Neural progenitor cell (in vitro differentiated cells): Measurements from ENCODE around the gene STK10.

Experiments
- EZH2phosphoT487 ChIP-seq: fragments of 200-600 bp; sonication (generic); IDR thresholded peaks from 2 replicates; pipeline ENCODE4 v1.6.1; 2017; ENCODE audit warnings: antibody characterized with exemption
- TF ChIP-seq, protein P1 (sequence below): fragments of 200-600 bp; sonication (generic); IDR thresholded peaks from 2 replicates; pipeline ENCODE4 v1.5.1; 2017; ENCODE audit warnings: antibody characterized with exemption, mild to moderate bottlenecking

DNA sequence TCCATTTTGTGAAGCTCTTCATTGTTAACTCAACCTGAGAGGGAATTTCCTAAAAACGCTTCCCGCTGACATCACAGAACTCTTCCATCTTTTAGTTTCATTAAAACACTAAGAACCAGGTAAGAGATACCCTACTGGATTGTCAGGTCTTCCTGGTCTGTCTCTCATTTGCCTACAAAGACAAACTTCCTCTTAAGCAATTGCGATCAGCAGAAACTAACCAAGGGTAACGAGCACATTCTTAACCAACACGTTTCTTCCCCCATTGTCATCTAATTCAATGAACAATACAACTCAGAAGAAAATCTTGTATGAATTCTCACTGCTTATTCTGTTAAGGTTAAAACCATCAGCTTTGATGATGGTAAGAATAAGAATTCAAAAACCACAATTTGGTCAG, 188.1 kb downstream of the STK10 start:
- TF ChIP-seq EZH2phosphoT487: no peak
- TF ChIP-seq, protein P1, sequence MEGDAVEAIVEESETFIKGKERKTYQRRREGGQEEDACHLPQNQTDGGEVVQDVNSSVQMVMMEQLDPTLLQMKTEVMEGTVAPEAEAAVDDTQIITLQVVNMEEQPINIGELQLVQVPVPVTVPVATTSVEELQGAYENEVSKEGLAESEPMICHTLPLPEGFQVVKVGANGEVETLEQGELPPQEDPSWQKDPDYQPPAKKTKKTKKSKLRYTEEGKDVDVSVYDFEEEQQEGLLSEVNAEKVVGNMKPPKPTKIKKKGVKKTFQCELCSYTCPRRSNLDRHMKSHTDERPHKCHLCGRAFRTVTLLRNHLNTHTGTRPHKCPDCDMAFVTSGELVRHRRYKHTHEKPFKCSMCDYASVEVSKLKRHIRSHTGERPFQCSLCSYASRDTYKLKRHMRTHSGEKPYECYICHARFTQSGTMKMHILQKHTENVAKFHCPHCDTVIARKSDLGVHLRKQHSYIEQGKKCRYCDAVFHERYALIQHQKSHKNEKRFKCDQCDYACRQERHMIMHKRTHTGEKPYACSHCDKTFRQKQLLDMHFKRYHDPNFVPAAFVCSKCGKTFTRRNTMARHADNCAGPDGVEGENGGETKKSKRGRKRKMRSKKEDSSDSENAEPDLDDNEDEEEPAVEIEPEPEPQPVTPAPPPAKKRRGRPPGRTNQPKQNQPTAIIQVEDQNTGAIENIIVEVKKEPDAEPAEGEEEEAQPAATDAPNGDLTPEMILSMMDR: no peak
